Panc1 (cell line): ENCODE measurements around the gene CHST6. TPM values are rescaled to one million over a fixed set of nuclear protein-coding genes. Genes with fewer than 3 reads are reported as not detected.

Experiments
- ATAC-seq: fragments of 200-7000 bp; cut with Tn5 transposase; 2 replicates; pipeline ENCODE4 v1.9.1; 2020; ENCODE audit warnings: mild to moderate bottlenecking, moderate library complexity
- BruUV-seq: library from RNA; stranded (reverse); fragments of 400-500 nt; replicated peaks from 2 replicates; lab custom pipeline; 2021; lab: Mats Ljungman, UMichigan
- CTCF ChIA-PET: fragments of 300-600 bp; sonication (Branson Sonifier 250); formaldehyde crosslinking; loops from one replicate; lab custom pipeline; 2022; ENCODE audit warnings: antibody characterized with exemption; lab: Charles Lee
- POLR2A ChIA-PET: fragments of 300-600 bp; sonication (Branson Sonifier 250); formaldehyde crosslinking; loops from one replicate; lab custom pipeline; 2022; ENCODE audit warnings: antibody characterized with exemption; lab: Charles Lee
- DNase-seq: peaks from one replicate; pipeline ENCODE4 v3.0.0-alpha.2; 2010; ENCODE audit warnings: low read depth, low spot score
- H3K27ac ChIP-seq: 2 replicates; pipeline ENCODE4 v1.5.1; 2011; ENCODE audit warnings: mild to moderate bottlenecking, low read length, inconsistent platforms
- H3K27me3 ChIP-seq: fragments of 200-500 bp; sonication (Bioruptor generic); 2 replicates; pipeline ENCODE4 v1.6.0; 2014; ENCODE audit warnings: low read length, inconsistent platforms; ENCODE audit not compliant: control insufficient read depth, insufficient read depth
- H3K36me3 ChIP-seq: fragments of 200-500 bp; sonication (Bioruptor generic); 2 replicates; pipeline ENCODE4 v1.5.1; 2014; ENCODE audit warnings: inconsistent platforms, mild to moderate bottlenecking, low read length, moderate library complexity; ENCODE audit not compliant: control insufficient read depth, insufficient read depth
- H3K4me1 ChIP-seq: 2 replicates; pipeline ENCODE4 v1.5.1; 2011; ENCODE audit warnings: inconsistent platforms, mild to moderate bottlenecking, low read length, moderate library complexity; ENCODE audit not compliant: control insufficient read depth, insufficient read depth
- H3K4me3 ChIP-seq, 2 experiments: 2 replicates each; pipeline ENCODE4 v1.5.1; 2011 to 2012; ENCODE audit warnings: low read depth in 2 of 2, low read length in 2 of 2, mild to moderate bottlenecking in 2 of 2, inconsistent platforms in 1 of 2, moderate library complexity in 1 of 2
- H3K9me3 ChIP-seq: fragments of 200-500 bp; sonication (Bioruptor generic); 2 replicates; pipeline ENCODE4 v1.5.1; 2014; ENCODE audit warnings: low read depth, mild to moderate bottlenecking, inconsistent platforms, low read length, moderate library complexity; ENCODE audit not compliant: control insufficient read depth, insufficient read depth
- CTCF ChIP-seq: fragments of 450-650 bp; IDR thresholded peaks from 2 replicates; pipeline ENCODE4 v1.5.1; 2017; ENCODE audit warnings: mild to moderate bottlenecking
- POLR2AphosphoS5 ChIP-seq: IDR thresholded peaks from 2 replicates; pipeline ENCODE4 v1.6.1; 2012; ENCODE audit warnings: mild to moderate bottlenecking, low read depth, low read length, moderate library complexity
- REST ChIP-seq, 2 experiments: IDR thresholded peaks; 2 replicates each; pipeline ENCODE4 v1.6.1; 2011 to 2012; ENCODE audit warnings: low read depth in 2 of 2, control low read depth in 1 of 2, low read length in 1 of 2, mild to moderate bottlenecking in 1 of 2, moderate library complexity in 1 of 2; ENCODE audit not compliant: insufficient read depth in 1 of 2
- SIN3A ChIP-seq: IDR thresholded peaks from 2 replicates; pipeline ENCODE4 v1.6.1; 2012; ENCODE audit warnings: low read depth, mild to moderate bottlenecking, low read length, moderate library complexity, borderline replicate concordance; ENCODE audit not compliant: insufficient read depth
- TCF7L2 ChIP-seq: IDR thresholded peaks from 2 replicates; pipeline ENCODE4 v1.6.1; 2011; ENCODE audit warnings: mild to moderate bottlenecking, low read depth, low read length, inconsistent platforms
- in situ Hi-C: cut with HindIII; loops from 2 replicates; pipeline ENCODE4 v1.10.0; 2016; ENCODE audit warnings: low sequenced_read_pairs, low pct_unique_long_range_greater_than_20kb
- intact Hi-C: fragments of 100-400 bp; cut with micrococcal nuclease; formaldehyde crosslinking; loops from one replicate; pipeline ENCODE4 v1.10.0; 2022; ENCODE audit not compliant: unreplicated experiment
- total RNA-seq: library from RNA; stranded (reverse); gene quantifications from one replicate; pipeline ENCODE4 v1.2.1, GENCODE V29; 2021; ENCODE audit not compliant: unreplicated experiment

Gene CHST6
- total RNA-seq, 1 experiment from 2014 or later, result 0.05 TPM

GRCh38 chr16:75491876-75492275 is 3.4 kb downstream of the CHST6 start:
- no TSS peak for BruUV-seq
- no peaks in the 10 kb centered on the region for H3K27me3 ChIP-seq
- TF ChIP-seq CTCF (no peak), REST (IDR thresholded peaks at IDR 0.05; ENCODE audit: insufficient read depth in 1 of 2, low read depth in 2 of 2, low read length in 1 of 2) (no peak), POLR2AphosphoS5 (no peak), TCF7L2 (no peak), SIN3A (no peak)

GRCh38 chr16:75488322-75488721 is 6.9 kb downstream of the CHST6 start:
- H3K27ac ChIP-seq, result no peak overlapping the region
- ATAC-seq (no peak), DNase-seq (no peak)
- no peaks in the 10 kb centered on the region for H3K36me3 ChIP-seq
- 0 out of 2 replicates have a peak, but pooled peaks cover 5% of the 10 kb centered on the region for H3K4me1 ChIP-seq
- TF ChIP-seq CTCF (no peak), TCF7L2 (no peak), POLR2AphosphoS5 (no peak), REST (IDR thresholded peaks at IDR 0.05; ENCODE audit: insufficient read depth in 1 of 2, low read depth in 2 of 2, low read length in 1 of 2) (no peak), SIN3A (no peak)
- H3K27me3 ChIP-seq, result no peaks in the 10 kb centered on the region
- H3K9me3 ChIP-seq, result no peaks in the 10 kb centered on the region
- intact Hi-C loops (no loop called here), in situ Hi-C loops (no loop called here)
- CTCF ChIA-PET, result no interaction called here
- no peak overlapping the region for H3K4me3 ChIP-seq
- no TSS peak for BruUV-seq
- POLR2A ChIA-PET, result no interaction called here

More at GRCh38 chr16:75491876-75492275, 3.4 kb downstream of the CHST6 start:
- POLR2A ChIA-PET, result no interaction called here
- intact Hi-C loops, result no loop called here
- Histone ChIP-seq H3K36me3 (no peaks in the 10 kb centered on the region), H3K9me3 (no peaks in the 10 kb centered on the region), H3K4me1 (0 out of 2 replicates have a peak, but pooled peaks cover 5% of the 10 kb centered on the region), H3K4me3 (no peak overlapping the region), H3K27ac (no peak overlapping the region)
- no peak for DNase-seq
- in situ Hi-C loops, result no loop called here
- peak; percentile 81 for ATAC-seq
- CTCF ChIA-PET, result no interaction called here
